HG02938 (cell line): Measurements from ENCODE around the gene DGKA.
A peak's percentile ranks its signal among the peaks of the same experiment; 100 is the strongest.
"Not testable (repeated sequence)": the region's sequence is repeated elsewhere in the genome, so short reads cannot be mapped to it uniquely, and the experiment has no call there.

Experiments used
- ATAC-seq: cut with Tn5 transposase; IDR thresholded peaks from one replicate; pipeline ENCODE4 v1.9.1; 2021; ENCODE audit warnings: mild to moderate bottlenecking, moderate library complexity; ENCODE audit not compliant: unreplicated experiment

DGKA gene

DNA sequence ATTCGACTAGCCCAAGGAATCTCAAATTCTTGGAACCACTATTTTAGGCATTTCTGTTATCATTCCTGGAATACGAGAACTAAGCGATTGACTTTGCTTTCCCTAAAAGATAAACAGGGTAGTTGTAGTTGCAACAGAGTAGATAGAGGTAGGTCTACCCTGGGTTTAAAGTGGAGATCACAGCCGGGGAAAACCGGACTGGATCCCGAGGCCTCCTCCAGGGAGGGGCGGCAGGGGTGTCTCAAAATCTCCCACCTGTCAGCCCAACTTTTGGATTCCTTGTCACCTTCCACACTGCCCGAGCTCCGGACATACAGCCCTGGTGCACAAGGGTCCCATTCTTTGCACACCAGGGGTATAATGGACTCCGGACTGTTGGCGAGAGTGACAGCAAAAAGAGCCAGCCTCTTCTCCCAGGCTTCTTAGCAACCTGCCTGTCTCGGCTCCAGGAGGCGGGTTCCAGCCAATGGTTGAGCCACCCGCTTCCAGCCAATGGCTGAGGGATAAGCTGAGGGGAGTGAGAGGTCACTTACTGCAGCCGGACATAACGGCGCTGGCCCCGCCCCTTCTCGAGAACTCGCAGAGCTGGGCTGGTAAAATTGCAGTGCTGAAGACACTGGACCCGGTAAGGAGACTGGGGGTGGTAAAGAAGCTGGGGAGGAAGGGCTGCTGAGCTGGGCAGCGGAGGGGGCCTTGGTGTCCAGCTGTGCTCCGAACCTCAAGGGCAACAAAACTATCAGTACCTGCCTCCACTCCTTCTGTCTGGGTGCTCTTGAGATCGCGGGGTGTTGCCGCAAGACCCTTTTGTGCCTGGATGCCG, 66.0 kb downstream of the DGKA start, which contains the start of gene SUOX:
TSS of gene SUOX (plus strand) at position 562 of the 820 bp plus-strand sequence. CDS start 4,946 bp downstream, outside the sequence.
- ATAC-seq, result peak; percentile 95

- ATAC-seq, result no peak
Measured at GRCh38 chr12:55997535-55997859, 66.5 kb downstream of the DGKA start.

GRCh38 chr12:55999522-55999921, 68.6 kb downstream of the DGKA start:
- not testable (repeated sequence) for ATAC-seq

GRCh38 chr12:55999999-56000540, 69.1 kb downstream of the DGKA start:
- not testable (repeated sequence) for ATAC-seq

GRCh38 chr12:56001487-56002100, 70.6 kb downstream of the DGKA start:
- ATAC-seq, result no peak

- ATAC-seq, result not testable (repeated sequence)
Measured at GRCh38 chr12:56003376-56003775, 72.4 kb downstream of the DGKA start.
